MM.1S (cell line): Measurements from ENCODE around the gene EPHX1.

Experiments used
- EZH2 ChIP-seq: fragments of 300-600 bp; sonication (generic); optimal IDR thresholded peaks from 2 replicates; pipeline ENCODE3; 2017; ENCODE audit warnings: low read depth, mild to moderate bottlenecking, antibody characterized with exemption, low read length, mixed read lengths
- EZH2phosphoT487 ChIP-seq: fragments of 300-600 bp; sonication (generic); IDR thresholded peaks from 2 replicates; pipeline ENCODE4 v1.6.1; 2018; ENCODE audit warnings: antibody characterized with exemption, low read length
- TF ChIP-seq, protein P1 (sequence below): fragments of 300-600 bp; sonication (generic); IDR thresholded peaks from 2 replicates; pipeline ENCODE4 v1.5.1; 2016; ENCODE audit warnings: antibody characterized with exemption, low read length, mixed read lengths

DNA sequence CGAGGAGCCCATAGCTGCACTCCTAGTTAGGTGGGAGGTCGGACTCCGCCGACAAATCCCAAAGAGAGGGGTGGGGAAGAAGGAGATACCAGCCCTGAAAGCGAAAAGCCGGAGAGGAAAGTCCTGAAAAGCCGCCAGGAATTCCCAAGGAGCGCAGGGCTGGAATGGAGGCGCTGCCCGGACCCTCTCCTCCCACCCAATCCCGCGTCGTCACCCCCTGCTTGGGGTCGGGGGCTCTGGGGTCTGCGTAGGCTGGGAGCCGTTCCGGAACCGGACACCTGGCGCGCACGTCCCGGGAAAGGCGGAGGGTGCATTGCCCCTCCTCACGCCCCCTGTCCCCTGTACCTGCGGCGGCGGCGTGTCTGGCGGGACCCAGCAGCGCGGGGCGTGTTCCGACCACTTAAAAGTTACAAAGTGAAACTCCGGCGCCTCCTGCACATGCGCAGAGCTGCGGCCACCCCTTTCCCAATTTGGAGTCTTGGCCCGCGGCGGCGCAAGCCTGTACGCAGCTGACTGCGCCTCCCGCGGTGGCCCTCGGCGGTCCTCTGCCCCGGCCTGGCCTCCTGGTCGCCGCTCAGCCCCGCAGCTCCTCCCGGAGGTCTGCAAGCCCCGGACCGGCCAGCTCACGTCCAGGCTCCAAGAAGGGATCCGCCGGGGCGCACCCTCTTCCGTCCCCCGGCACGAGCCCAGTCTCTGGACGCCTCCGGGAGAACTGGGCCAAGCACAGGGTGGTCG is 72.2 kb downstream of the EPHX1 start, which contains the start of gene TMEM63A:
- TF ChIP-seq, protein P1, sequence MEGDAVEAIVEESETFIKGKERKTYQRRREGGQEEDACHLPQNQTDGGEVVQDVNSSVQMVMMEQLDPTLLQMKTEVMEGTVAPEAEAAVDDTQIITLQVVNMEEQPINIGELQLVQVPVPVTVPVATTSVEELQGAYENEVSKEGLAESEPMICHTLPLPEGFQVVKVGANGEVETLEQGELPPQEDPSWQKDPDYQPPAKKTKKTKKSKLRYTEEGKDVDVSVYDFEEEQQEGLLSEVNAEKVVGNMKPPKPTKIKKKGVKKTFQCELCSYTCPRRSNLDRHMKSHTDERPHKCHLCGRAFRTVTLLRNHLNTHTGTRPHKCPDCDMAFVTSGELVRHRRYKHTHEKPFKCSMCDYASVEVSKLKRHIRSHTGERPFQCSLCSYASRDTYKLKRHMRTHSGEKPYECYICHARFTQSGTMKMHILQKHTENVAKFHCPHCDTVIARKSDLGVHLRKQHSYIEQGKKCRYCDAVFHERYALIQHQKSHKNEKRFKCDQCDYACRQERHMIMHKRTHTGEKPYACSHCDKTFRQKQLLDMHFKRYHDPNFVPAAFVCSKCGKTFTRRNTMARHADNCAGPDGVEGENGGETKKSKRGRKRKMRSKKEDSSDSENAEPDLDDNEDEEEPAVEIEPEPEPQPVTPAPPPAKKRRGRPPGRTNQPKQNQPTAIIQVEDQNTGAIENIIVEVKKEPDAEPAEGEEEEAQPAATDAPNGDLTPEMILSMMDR = peak; percentile 55
- TF ChIP-seq EZH2 = no peak
- TF ChIP-seq EZH2phosphoT487 = no peak
